RWPE2 (cell line): ENCODE results near the gene PLPPR1.

ENCODE experiments used
- ATAC-seq: fragments of 200-7000 bp; cut with Tn5 transposase; 3 replicates; pipeline ENCODE4 v1.9.1; 2021; ENCODE audit warnings: low read depth
- DNase-seq: peaks from one replicate; pipeline ENCODE4 v3.0.0-alpha.2; 2020; ENCODE audit warnings: low spot score
- H3K27ac ChIP-seq: fragments of 450-650 bp; 2 replicates; pipeline ENCODE4 v1.5.1; 2017; ENCODE audit warnings: mild to moderate bottlenecking; ENCODE audit not compliant: poor library complexity, severe bottlenecking
- H3K27me3 ChIP-seq: fragments of 250-450 bp; sonication (Bioruptor Pico); 2 replicates; pipeline ENCODE4 v1.5.1; 2021; ENCODE audit warnings: mild to moderate bottlenecking, moderate library complexity; ENCODE audit not compliant: insufficient read depth, poor library complexity, severe bottlenecking
- H3K36me3 ChIP-seq: fragments of 250-450 bp; sonication (Bioruptor Pico); 2 replicates; pipeline ENCODE4 v1.5.1; 2020; ENCODE audit warnings: low read depth, mild to moderate bottlenecking, moderate library complexity
- H3K4me1 ChIP-seq: fragments of 250-450 bp; sonication (Bioruptor Pico); 2 replicates; pipeline ENCODE4 v1.5.1; 2021; ENCODE audit warnings: mild to moderate bottlenecking, moderate library complexity; ENCODE audit not compliant: insufficient read depth, poor library complexity, severe bottlenecking
- H3K4me3 ChIP-seq: fragments of 250-450 bp; sonication (Bioruptor Pico); 2 replicates; pipeline ENCODE4 v1.5.1; 2021; ENCODE audit warnings: mild to moderate bottlenecking, moderate library complexity; ENCODE audit not compliant: severe bottlenecking
- H3K9me3 ChIP-seq: fragments of 250-450 bp; sonication (Bioruptor Pico); 2 replicates; pipeline ENCODE4 v1.5.1; 2021; ENCODE audit warnings: mild to moderate bottlenecking, moderate library complexity; ENCODE audit not compliant: severe bottlenecking
- CTCF ChIP-seq: fragments of 450-650 bp; IDR thresholded peaks from one replicate; pipeline ENCODE4 v1.5.1; 2017; ENCODE audit warnings: mild to moderate bottlenecking, moderate library complexity; ENCODE audit not compliant: poor library complexity, severe bottlenecking

PLPPR1 gene

GRCh38 chr9:101333926-101334702 is 305.6 kb downstream of the PLPPR1 start:
- no peaks in the 10 kb centered on the region for H3K27me3 ChIP-seq
- TF ChIP-seq CTCF = no peak
- no peak overlapping the region for H3K4me3 ChIP-seq
- no peak overlapping the region for H3K27ac ChIP-seq
- ATAC-seq = no peak
- no peaks in the 10 kb centered on the region for H3K4me1 ChIP-seq
- DNase-seq = no peak
- no peaks in the 10 kb centered on the region for H3K36me3 ChIP-seq
- H3K9me3 ChIP-seq = no peaks in the 10 kb centered on the region

GRCh38 chr9:101336091-101336490 is 307.6 kb downstream of the PLPPR1 start:
- TF ChIP-seq CTCF = no peak
- Histone ChIP-seq H3K36me3 (no peaks in the 10 kb centered on the region), H3K4me1 (no peaks in the 10 kb centered on the region), H3K9me3 (no peaks in the 10 kb centered on the region), H3K27me3 (no peaks in the 10 kb centered on the region), H3K4me3 (no peak overlapping the region), H3K27ac (no peak overlapping the region)
- DNase-seq (no peak), ATAC-seq (no peak)

GRCh38 chr9:101337237-101337636 is 308.7 kb downstream of the PLPPR1 start:
- Histone ChIP-seq H3K27ac (no peak overlapping the region), H3K4me1 (no peaks in the 10 kb centered on the region), H3K4me3 (no peak overlapping the region), H3K36me3 (no peaks in the 10 kb centered on the region), H3K9me3 (no peaks in the 10 kb centered on the region), H3K27me3 (no peaks in the 10 kb centered on the region)
- no peak for ATAC-seq
- no peak for TF ChIP-seq CTCF
- DNase-seq = no peak

GRCh38 chr9:101341958-101342357 is 313.4 kb downstream of the PLPPR1 start:
- H3K4me1 ChIP-seq = no peaks in the 10 kb centered on the region
- no peak for TF ChIP-seq CTCF

GRCh38 chr9:101342595-101342994 is 314.1 kb downstream of the PLPPR1 start:
- no peaks in the 10 kb centered on the region for H3K9me3 ChIP-seq
- H3K27me3 ChIP-seq = no peaks in the 10 kb centered on the region
- ATAC-seq (no peak), DNase-seq (no peak)
- H3K36me3 ChIP-seq = no peaks in the 10 kb centered on the region
- no peaks in the 10 kb centered on the region for H3K4me1 ChIP-seq
- no peak overlapping the region for H3K27ac ChIP-seq
- no peak for TF ChIP-seq CTCF
- no peak overlapping the region for H3K4me3 ChIP-seq

More at GRCh38 chr9:101341958-101342357, 313.4 kb downstream of the PLPPR1 start:
- Histone ChIP-seq H3K9me3 (no peaks in the 10 kb centered on the region), H3K36me3 (no peaks in the 10 kb centered on the region), H3K4me3 (no peak overlapping the region), H3K27me3 (no peaks in the 10 kb centered on the region), H3K27ac (no peak overlapping the region)
- no peak for ATAC-seq
- DNase-seq = no peak
